Measurements from ENCODE around the gene AIF1.

The AIF1 gene

GRCh38 chr6:31586008-31586407 lies 29.0 kb upstream of the AIF1 start, which contains the start of gene LST1:
Gene LST1 (plus strand): TSS chr6:31586277. CDS start chr6:31587300, 1,023 bp downstream.
- Histone ChIP-seq H2AK5ac (ENCODE audit: low read length) (no peak within 1 kb of the TSS), H3K4me2 (ENCODE audit: low read length) (no peak within 1 kb of the TSS), H2BK5ac (ENCODE audit: low read depth, low read length, poor library complexity) (no peak within 1 kb of the TSS), H4K8ac (ENCODE audit: low read depth, low read length) (no peak within 1 kb of the TSS), H3K14ac (ENCODE audit: low read length) (no peak within 1 kb of the TSS), H3K79me2 (ENCODE audit: control insufficient read depth, insufficient read depth, low read length, poor library complexity) (peaks cover 3% of the 10 kb centered on the region), H2BK120ac (ENCODE audit: insufficient read depth, low read length, poor library complexity) (no peak within 1 kb of the TSS), H2BK12ac (ENCODE audit: low read length) (no peak within 1 kb of the TSS), H2AFZ (ENCODE audit: insufficient read depth, low read length, poor library complexity) (no peak within 1 kb of the TSS), H3K18ac (ENCODE audit: low read length) (no peak within 1 kb of the TSS), H4K91ac (ENCODE audit: low read depth, low read length) (no peak within 1 kb of the TSS), H3K9me3 (ENCODE audit: insufficient read depth, low read depth, low read length) (no peaks in the 10 kb centered on the region), H3K79me1 (ENCODE audit: low read length) (peaks cover 4% of the 10 kb centered on the region), H4K12ac (ENCODE audit: low read depth, low read length) (no peak within 1 kb of the TSS), H3K36me3 (ENCODE audit: control insufficient read depth in 1 of 2, insufficient read depth in 2 of 2, low read length in 2 of 2) (no peaks in the 10 kb centered on the region), H3K4ac (ENCODE audit: low read depth, low read length) (no peak within 1 kb of the TSS), H3K9ac (ENCODE audit: low read length) (no peak within 1 kb of the TSS), H3K4me1 (ENCODE audit: control insufficient read depth in 1 of 2, insufficient read depth in 2 of 2, low read length in 2 of 2) (peaks cover 7 to 9% of the 10 kb centered on the region in 2 experiments), H3K27me3 (ENCODE audit: insufficient read depth, low read length) (no peaks in the 10 kb centered on the region), H3K27ac (ENCODE audit: low read depth, low read length) (no peak within 1 kb of the TSS), H3K23ac (ENCODE audit: low read length) (no peak within 1 kb of the TSS), H3K4me3 (ENCODE audit: low read depth, low read length) (no peak within 1 kb of the TSS)
- no peak for DNase-seq
- no CpG with 5 or more reads among the region's 1 CpG for WGBS (ENCODE audit: extremely low coverage, insufficient coverage, insufficient read length)

DNA sequence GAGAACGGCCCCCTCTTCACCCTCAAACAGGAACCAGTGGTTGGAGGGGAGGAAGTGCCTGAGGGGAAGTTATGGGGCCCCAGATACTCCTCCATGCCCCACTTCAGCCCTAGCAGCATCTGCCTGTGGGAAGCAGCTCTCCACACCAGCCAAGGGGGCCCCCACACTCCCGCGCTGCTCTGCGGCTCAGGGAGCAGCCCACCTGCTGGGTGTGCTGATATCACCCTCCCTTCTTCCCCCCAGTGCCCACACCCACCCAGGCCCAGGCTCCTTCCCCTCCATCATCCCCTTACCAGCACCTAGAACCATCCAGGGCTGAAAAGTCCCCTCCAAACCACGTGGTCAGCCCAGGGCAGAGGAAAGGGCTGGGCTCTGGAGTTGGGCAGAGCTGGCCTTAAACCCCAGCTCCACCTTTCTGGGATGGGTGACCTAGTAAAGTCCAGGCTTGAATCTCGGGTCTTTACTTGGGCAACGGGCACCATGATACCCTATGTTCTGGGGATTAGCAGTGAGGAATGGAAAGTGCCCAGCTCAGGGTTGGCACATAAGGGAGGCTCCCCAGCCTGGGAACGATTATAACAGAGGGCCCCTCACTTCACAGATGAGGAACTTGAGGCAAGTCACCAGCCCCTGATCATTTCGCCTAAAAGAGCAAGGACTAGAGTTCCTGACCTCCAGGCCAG lies 28.3 kb upstream of the AIF1 start:
- Histone ChIP-seq H3K9me3 (ENCODE audit: insufficient read depth, low read depth, low read length) (no peaks in the 10 kb centered on the region), H3K14ac (ENCODE audit: low read length) (no peak overlapping the region), H3K27ac (ENCODE audit: low read depth, low read length) (no peak overlapping the region), H3K79me1 (ENCODE audit: low read length) (no peaks in the 10 kb centered on the region), H3K4me2 (ENCODE audit: low read length) (no peak overlapping the region), H4K8ac (ENCODE audit: low read depth, low read length) (no peak overlapping the region), H3K4ac (ENCODE audit: low read depth, low read length) (no peak overlapping the region), H2BK120ac (ENCODE audit: insufficient read depth, low read length, poor library complexity) (no peak overlapping the region), H2AFZ (ENCODE audit: insufficient read depth, low read length, poor library complexity) (no peak overlapping the region), H4K12ac (ENCODE audit: low read depth, low read length) (no peak overlapping the region), H3K4me1 (ENCODE audit: control insufficient read depth in 1 of 2, insufficient read depth in 2 of 2, low read length in 2 of 2) (peaks cover 4% of the 10 kb centered on the region in 2 experiments), H2BK5ac (ENCODE audit: low read depth, low read length, poor library complexity) (no peak overlapping the region), H3K9ac (ENCODE audit: low read length) (no peak overlapping the region), H3K36me3 (ENCODE audit: control insufficient read depth in 1 of 2, insufficient read depth in 2 of 2, low read length in 2 of 2) (no peaks in the 10 kb centered on the region), H3K27me3 (ENCODE audit: insufficient read depth, low read length) (no peaks in the 10 kb centered on the region), H2AK5ac (ENCODE audit: low read length) (no peak overlapping the region), H2BK12ac (ENCODE audit: low read length) (no peak overlapping the region), H3K23ac (ENCODE audit: low read length) (no peak overlapping the region), H3K79me2 (ENCODE audit: control insufficient read depth, insufficient read depth, low read length, poor library complexity) (no peaks in the 10 kb centered on the region), H3K4me3 (ENCODE audit: low read depth, low read length) (no peak overlapping the region), H4K91ac (ENCODE audit: low read depth, low read length) (no peak overlapping the region), H3K18ac (ENCODE audit: low read length) (no peak overlapping the region)
- no CpG with 5 or more reads among the region's 9 CpGs for WGBS (ENCODE audit: extremely low coverage, insufficient coverage, insufficient read length)
- DNase-seq: no peak

DNA sequence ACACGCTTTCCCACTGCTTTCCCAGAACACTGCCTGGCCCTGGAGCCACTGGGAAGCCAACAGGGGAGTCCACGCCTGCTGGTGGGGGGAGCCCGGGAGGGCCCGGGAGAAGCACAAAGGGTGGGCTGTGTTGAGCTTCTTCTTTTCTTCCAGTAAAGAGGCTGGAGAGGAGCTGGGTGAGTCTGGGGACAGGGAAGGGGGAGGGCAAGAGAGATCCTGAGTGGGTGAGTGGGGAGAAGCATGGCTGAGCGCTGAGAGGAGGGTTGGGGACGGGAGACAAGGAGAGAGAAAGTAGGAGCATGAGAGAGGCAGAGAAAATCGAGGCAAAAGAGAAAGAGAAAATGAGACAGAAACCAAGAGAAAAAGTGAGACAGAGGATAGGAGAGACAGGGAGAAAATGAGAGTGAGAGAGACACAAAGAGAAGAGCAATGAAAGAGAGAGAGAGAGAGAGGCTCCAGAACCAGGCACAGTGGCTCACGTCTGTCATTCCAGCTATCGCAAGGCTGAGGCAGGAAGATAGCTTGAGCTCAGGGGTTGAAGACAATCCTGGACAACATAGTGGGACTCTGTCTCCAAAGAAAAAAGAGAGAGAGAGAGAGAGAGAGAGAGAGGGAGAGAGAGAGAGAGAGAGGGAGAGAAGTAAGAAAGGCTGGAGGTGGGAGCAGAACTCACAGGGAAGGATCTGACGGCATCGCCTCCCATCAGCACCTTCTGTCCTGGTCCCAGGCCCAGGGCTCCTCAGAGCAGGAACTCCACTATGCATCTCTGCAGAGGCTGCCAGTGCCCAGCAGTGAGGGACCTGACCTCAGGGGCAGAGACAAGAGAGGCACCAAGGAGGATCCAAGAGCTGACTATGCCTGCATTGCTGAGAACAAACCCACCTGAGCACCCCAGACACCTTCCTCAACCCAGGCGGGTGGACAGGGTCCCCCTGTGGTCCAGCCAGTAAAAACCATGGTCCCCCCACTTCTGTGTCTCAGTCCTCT lies 26.9 kb upstream of the AIF1 start:
- Histone ChIP-seq H3K4ac (ENCODE audit: low read depth, low read length) (no peak overlapping the region), H2BK5ac (ENCODE audit: low read depth, low read length, poor library complexity) (no peak overlapping the region), H3K79me2 (ENCODE audit: control insufficient read depth, insufficient read depth, low read length, poor library complexity) (no peaks in the 10 kb centered on the region), H3K18ac (ENCODE audit: low read length) (no peak overlapping the region), H2AFZ (ENCODE audit: insufficient read depth, low read length, poor library complexity) (no peak overlapping the region), H3K9ac (ENCODE audit: low read length) (no peak overlapping the region), H4K91ac (ENCODE audit: low read depth, low read length) (no peak overlapping the region), H4K12ac (ENCODE audit: low read depth, low read length) (no peak overlapping the region), H3K27ac (ENCODE audit: low read depth, low read length) (no peak overlapping the region), H3K36me3 (ENCODE audit: control insufficient read depth in 1 of 2, insufficient read depth in 2 of 2, low read length in 2 of 2) (no peaks in the 10 kb centered on the region), H3K14ac (ENCODE audit: low read length) (no peak overlapping the region), H3K23ac (ENCODE audit: low read length) (no peak overlapping the region), H2BK120ac (ENCODE audit: insufficient read depth, low read length, poor library complexity) (no peak overlapping the region), H4K8ac (ENCODE audit: low read depth, low read length) (no peak overlapping the region), H3K79me1 (ENCODE audit: low read length) (no peaks in the 10 kb centered on the region), H3K4me1 (ENCODE audit: control insufficient read depth in 1 of 2, insufficient read depth in 2 of 2, low read length in 2 of 2) (no peaks in the 10 kb centered on the region), H3K9me3 (ENCODE audit: insufficient read depth, low read depth, low read length) (no peaks in the 10 kb centered on the region), H3K27me3 (ENCODE audit: insufficient read depth, low read length) (no peaks in the 10 kb centered on the region), H3K4me3 (ENCODE audit: low read depth, low read length) (no peak overlapping the region), H3K4me2 (ENCODE audit: low read length) (no peak overlapping the region), H2AK5ac (ENCODE audit: low read length) (no peak overlapping the region), H2BK12ac (ENCODE audit: low read length) (no peak overlapping the region)
- no peak for DNase-seq
- no CpG with 5 or more reads among the region's 12 CpGs for WGBS (ENCODE audit: extremely low coverage, insufficient coverage, insufficient read length)

DNA sequence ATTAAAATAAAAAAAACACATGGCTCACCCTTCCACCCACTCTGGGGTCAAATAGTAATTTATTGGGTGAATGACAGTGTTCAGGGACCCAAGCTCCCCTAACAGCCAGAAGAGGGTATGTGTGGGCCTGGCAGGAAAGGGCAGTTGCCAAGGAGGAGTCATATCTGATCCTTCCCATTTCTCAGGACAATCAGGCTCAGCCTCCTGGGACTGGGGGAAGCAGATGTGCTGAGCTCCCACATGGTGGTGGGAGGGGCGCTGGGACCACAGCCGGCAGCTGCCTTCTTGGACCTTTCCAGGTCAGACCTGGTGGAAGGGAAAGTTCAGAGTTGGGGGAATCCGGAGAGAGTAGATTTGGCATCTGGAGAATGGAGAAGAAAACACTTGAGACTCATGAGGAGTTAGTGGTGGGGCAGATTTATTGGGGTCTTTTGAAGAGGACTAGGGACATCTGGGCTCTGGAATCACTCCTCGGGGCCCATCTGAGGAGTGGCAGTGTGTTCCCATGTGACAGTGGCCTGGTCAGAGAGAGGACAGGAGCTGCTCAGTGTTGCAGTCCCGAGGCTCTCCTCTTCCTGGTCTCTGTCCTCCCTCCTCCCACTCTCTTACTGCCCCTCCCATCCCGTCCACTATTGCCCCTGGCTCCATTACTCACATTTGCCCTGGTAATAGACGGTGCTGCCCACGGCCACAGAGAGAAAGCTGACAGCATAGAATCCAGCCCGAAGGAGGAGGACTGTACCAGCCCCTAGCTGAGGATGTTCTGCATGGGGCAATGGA lies 26.0 kb upstream of the AIF1 start:
- Histone ChIP-seq H3K4me1 (ENCODE audit: control insufficient read depth in 1 of 2, insufficient read depth in 2 of 2, low read length in 2 of 2) (no peaks in the 10 kb centered on the region), H3K9me3 (ENCODE audit: insufficient read depth, low read depth, low read length) (no peaks in the 10 kb centered on the region), H3K4ac (ENCODE audit: low read depth, low read length) (no peak overlapping the region), H3K79me2 (ENCODE audit: control insufficient read depth, insufficient read depth, low read length, poor library complexity) (no peaks in the 10 kb centered on the region), H3K36me3 (ENCODE audit: control insufficient read depth in 1 of 2, insufficient read depth in 2 of 2, low read length in 2 of 2) (no peaks in the 10 kb centered on the region), H4K91ac (ENCODE audit: low read depth, low read length) (peak overlapping the region; percentile 22), H3K4me2 (ENCODE audit: low read length) (no peak overlapping the region), H2BK120ac (ENCODE audit: insufficient read depth, low read length, poor library complexity) (no peak overlapping the region), H3K9ac (ENCODE audit: low read length) (no peak overlapping the region), H2BK12ac (ENCODE audit: low read length) (no peak overlapping the region), H4K12ac (ENCODE audit: low read depth, low read length) (peak overlapping the region; percentile 21), H4K8ac (ENCODE audit: low read depth, low read length) (no peak overlapping the region), H3K27ac (ENCODE audit: low read depth, low read length) (no peak overlapping the region), H3K23ac (ENCODE audit: low read length) (no peak overlapping the region), H2BK5ac (ENCODE audit: low read depth, low read length, poor library complexity) (no peak overlapping the region), H2AK5ac (ENCODE audit: low read length) (no peak overlapping the region), H2AFZ (ENCODE audit: insufficient read depth, low read length, poor library complexity) (peak overlapping the region; percentile 37), H3K18ac (ENCODE audit: low read length) (no peak overlapping the region), H3K14ac (ENCODE audit: low read length) (no peak overlapping the region), H3K4me3 (ENCODE audit: low read depth, low read length) (no peak overlapping the region), H3K79me1 (ENCODE audit: low read length) (no peaks in the 10 kb centered on the region), H3K27me3 (ENCODE audit: insufficient read depth, low read length) (no peaks in the 10 kb centered on the region)
- WGBS (ENCODE audit: extremely low coverage, insufficient coverage, insufficient read length): no CpG with 5 or more reads among the region's 9 CpGs
- no peak for DNase-seq
